HEK293T (cell line): Measurements from ENCODE around the gene LHB.

Source experiments
- CTCF ChIA-PET: fragments of 350-600 bp; formaldehyde crosslinking; extraction: SDS; loops from one replicate; lab custom pipeline; 2021; ENCODE audit warnings: antibody characterized with exemption, inconsistent platforms; lab: Yijun Ruan, JAX
- POLR2A ChIA-PET: fragments of 350-600 bp; formaldehyde crosslinking; extraction: SDS; loops from one replicate; lab custom pipeline; 2020; ENCODE audit warnings: antibody characterized with exemption, inconsistent platforms; lab: Yijun Ruan, JAX
- DNase-seq: peaks from one replicate; pipeline ENCODE4 v3.0.0; 2012; ENCODE audit warnings: mixed read lengths; ENCODE audit errors: extremely low spot score
- ARNT ChIP-seq: fragments of 450-650 bp; IDR thresholded peaks from 2 replicates; pipeline ENCODE4 v1.6.1; 2017; ENCODE audit warnings: mild to moderate bottlenecking
- BHLHE40 ChIP-seq: fragments of 450-650 bp; IDR thresholded peaks from 2 replicates; pipeline ENCODE4 v1.6.1; 2016; ENCODE audit warnings: mild to moderate bottlenecking, moderate library complexity, borderline replicate concordance
- CTBP1 ChIP-seq: fragments of 450-650 bp; IDR thresholded peaks from 2 replicates; pipeline ENCODE4 v1.6.1; 2016; ENCODE audit warnings: borderline replicate concordance
- ELF4 ChIP-seq: fragments of 450-650 bp; IDR thresholded peaks from 2 replicates; pipeline ENCODE4 v1.6.1; 2017; ENCODE audit warnings: antibody characterized with exemption
- FOXA1 ChIP-seq: fragments of 450-650 bp; IDR thresholded peaks from 2 replicates; pipeline ENCODE4 v1.6.1; 2016; ENCODE audit warnings: mild to moderate bottlenecking
- FOXK2 ChIP-seq: fragments of 450-650 bp; IDR thresholded peaks from 2 replicates; pipeline ENCODE4 v1.6.1; 2016; ENCODE audit warnings: mild to moderate bottlenecking
- FOXM1 ChIP-seq: fragments of 450-650 bp; IDR thresholded peaks from 2 replicates; pipeline ENCODE4 v1.6.1; 2017; ENCODE audit warnings: mild to moderate bottlenecking, borderline replicate concordance
- HDGF ChIP-seq: fragments of 450-650 bp; IDR thresholded peaks from 2 replicates; pipeline ENCODE4 v1.6.1; 2017; ENCODE audit warnings: antibody characterized with exemption, borderline replicate concordance
- L3MBTL2 ChIP-seq: fragments of 450-650 bp; conservative IDR thresholded peaks from 2 replicates; pipeline ENCODE4 v1.6.1; 2016; ENCODE audit warnings: mild to moderate bottlenecking
- LEF1 ChIP-seq: fragments of 450-650 bp; IDR thresholded peaks from 2 replicates; pipeline ENCODE4 v1.6.1; 2017; ENCODE audit warnings: mild to moderate bottlenecking, borderline replicate concordance
- NFRKB ChIP-seq: fragments of 450-650 bp; IDR thresholded peaks from 2 replicates; pipeline ENCODE4 v1.6.1; 2016; ENCODE audit warnings: mild to moderate bottlenecking, moderate library complexity
- PKNOX1 ChIP-seq: fragments of 450-650 bp; IDR thresholded peaks from 2 replicates; pipeline ENCODE4 v1.6.1; 2016
- SP1 ChIP-seq: fragments of 450-650 bp; IDR thresholded peaks from 2 replicates; pipeline ENCODE4 v1.6.1; 2017
- SUZ12 ChIP-seq: fragments of 450-650 bp; IDR thresholded peaks from 2 replicates; pipeline ENCODE4 v1.6.1; 2016; ENCODE audit warnings: mild to moderate bottlenecking
- TARDBP ChIP-seq: fragments of 450-650 bp; IDR thresholded peaks from 2 replicates; pipeline ENCODE4 v1.6.1; 2016
- ZNF384 ChIP-seq: fragments of 450-650 bp; IDR thresholded peaks from 2 replicates; pipeline ENCODE4 v1.6.1; 2016

Gene LHB

GRCh38 chr19:48985711-48986110 lies 31.2 kb downstream of the LHB start:
- CTCF ChIA-PET = no interaction called here
- POLR2A ChIA-PET = no interaction called here
- DNase-seq = no peak
- no peak for TF ChIP-seq ELF4
- TF ChIP-seq SUZ12 = no peak
- TF ChIP-seq BHLHE40 = no peak
- no peak for TF ChIP-seq ZNF384
- TF ChIP-seq L3MBTL2 = no peak
- no peak for TF ChIP-seq TARDBP
- TF ChIP-seq PKNOX1 = no peak
- TF ChIP-seq LEF1 = no peak
- TF ChIP-seq ARNT = no peak

GRCh38 chr19:48982280-48982679 lies 34.6 kb downstream of the LHB start:
- ChIA-PET CTCF (no interaction called here), POLR2A (interaction anchor here (2.5 kb wide), 1 partner anchor 11 kb away, joined by 12 read pairs; the partner anchor contains the start of genes GYS1 and RUVBL2)
- DNase-seq = no peak
- no peak for TF ChIP-seq L3MBTL2
- TF ChIP-seq LEF1 = no peak

- ChIA-PET POLR2A (interaction anchor here (1.0 kb wide), 2 partner anchors 11 to 105 kb away, joined by 3 to 5 read pairs; partner anchors contain the start of gene PPP1R15A), CTCF (interaction anchor here (0.6 to 4.6 kb wide), 2 partner anchors 15 to 570 kb away, joined by 3 to 26 read pairs; partner anchors contain the start of genes GYS1 and RUVBL2)
- TF ChIP-seq FOXA1 = no peak
- no peak for TF ChIP-seq PKNOX1
- no peak for TF ChIP-seq ELF4
- DNase-seq = no peak
Measured at GRCh38 chr19:48977061-48977460, 39.8 kb downstream of the LHB start.

GRCh38 chr19:48975947-48976847 lies 40.7 kb downstream of the LHB start:
- TF ChIP-seq ELF4 (peak; percentile 88), FOXK2 (no peak), ZNF384 (0 out of 2 replicates have a peak, but pooled peaks have one; percentile 36), SUZ12 (peak; percentile 86), L3MBTL2 (peak; percentile 58), ARNT (no peak)
- DNase-seq = peak; percentile 57
- ChIA-PET CTCF (interaction anchor here (0.7 to 4.6 kb wide), 2 partner anchors 16 to 24 kb away, joined by 4 to 26 read pairs; partner anchors contain the start of genes GYS1 and RUVBL2), POLR2A (interaction anchor here (0.9 to 1.0 kb wide), 2 partner anchors 10 to 76 kb away, joined by 3 to 5 read pairs; partner anchors contain the start of gene NUCB1)

GRCh38 chr19:48970923-48971395 lies 45.9 kb downstream of the LHB start:
- POLR2A ChIA-PET = interaction anchor here (0.7 to 1.8 kb wide), 4 partner anchors 16 to 176 kb away, joined by 3 to 13 read pairs (median 4); partner anchors contain the start of genes BAX, GYS1, PPP1R15A and RUVBL2
- CTCF ChIA-PET = interaction anchor here (0.6 to 2.1 kb wide), 15 partner anchors 9 to 259 kb away, joined by 3 to 10 read pairs (median 6); partner anchors contain the start of genes BAX, BCAT2, GYS1 and NUCB1
- no peak for TF ChIP-seq L3MBTL2
- no peak for TF ChIP-seq FOXK2
- TF ChIP-seq PKNOX1 = no peak
- TF ChIP-seq SP1 = no peak
- no peak for TF ChIP-seq ELF4
- TF ChIP-seq NFRKB = no peak
- no peak for TF ChIP-seq LEF1
- TF ChIP-seq ZNF384 = no peak
- no peak for TF ChIP-seq TARDBP
- peak; percentile 79 for DNase-seq

GRCh38 chr19:48970139-48970766 lies 46.6 kb downstream of the LHB start:
- ChIA-PET POLR2A (interaction anchor here (0.7 to 1.8 kb wide), 6 partner anchors 15 to 175 kb away, joined by 3 to 13 read pairs (median 4); partner anchors contain the start of genes BAX, DHDH, GYS1 and PPP1R15A), CTCF (interaction anchor here (0.6 to 2.1 kb wide), 16 partner anchors 9 to 259 kb away, joined by 3 to 10 read pairs (median 4); partner anchors contain the start of genes BAX, BCAT2, GYS1 and NUCB1)
- TF ChIP-seq BHLHE40 (no peak), TARDBP (no peak), FOXA1 (no peak), ARNT (no peak), FOXK2 (no peak), LEF1 (no peak), HDGF (no peak), L3MBTL2 (no peak), ELF4 (no peak), SP1 (no peak), NFRKB (no peak), PKNOX1 (no peak), ZNF384 (no peak), SUZ12 (no peak), FOXM1 (no peak), CTBP1 (no peak)
- no peak for DNase-seq
